Colonic mucosa (tissue), 4 donors: ENCODE measurements around the gene ZNF705A. TPM values are rescaled to one million over a fixed set of nuclear protein-coding genes. Genes with fewer than 3 reads are reported as not detected.
"Not testable (repeated sequence)": the region's sequence is repeated elsewhere in the genome, so short reads cannot be mapped to it uniquely, and the experiment has no call there.

ENCODE experiments used
- DNase-seq: peaks from one replicate; pipeline ENCODE4 v3.0.0-alpha.2; 2020
- H3K27ac ChIP-seq: fragments of 200-600 bp; one replicate; pipeline ENCODE4 v1.8.0; 2021
- H3K27me3 ChIP-seq: fragments of 200-600 bp; one replicate; pipeline ENCODE4 v1.8.0; 2021
- H3K36me3 ChIP-seq: fragments of 200-600 bp; one replicate; pipeline ENCODE4 v1.8.0; 2021
- H3K4me1 ChIP-seq: fragments of 200-600 bp; one replicate; pipeline ENCODE4 v1.8.0; 2021; ENCODE audit warnings: mild to moderate bottlenecking
- H3K4me3 ChIP-seq: fragments of 200-600 bp; one replicate; pipeline ENCODE4 v1.8.0; 2021
- H3K9ac ChIP-seq, 2 donors: one replicate each; pipeline ENCODE4 v1.7.0; 2013; ENCODE audit warnings: control low read depth in 2 of 2, low read depth in 2 of 2, low read length in 2 of 2
- H3K9me3 ChIP-seq: fragments of 200-600 bp; one replicate; pipeline ENCODE4 v1.8.0; 2021
- CTCF ChIP-seq: fragments of 200-600 bp; IDR thresholded peaks from one replicate; pipeline ENCODE4 v1.8.0; 2022; ENCODE audit warnings: antibody characterized with exemption, mild to moderate bottlenecking
- intact Hi-C: fragments of 100-400 bp; cut with DNase I; formaldehyde crosslinking; loops from one replicate; pipeline ENCODE4 v1.14.1; 2022
- total RNA-seq, 2 donors: library from RNA; stranded (reverse); fragmentation: NEBNext Ultra II Directional in 1 of 2; extraction: Animal tissue kit (Norgen Biotek cat#: 25700) in 1 of 2; gene quantifications; one replicate each; pipeline ENCODE4 v1.2.1, GENCODE V29; 2021
- donor health status: healthy.
- donor health status: DM: no; HTN: no; CAD: no.
- donor health status: DM: no; HTN: no; CAD: no.

The ZNF705A gene
- total RNA-seq, 2 donors from 2014 or later, result not detected

- DNase-seq, intact Hi-C loops, H3K27me3 ChIP-seq, H3K9me3 ChIP-seq, H3K4me3 ChIP-seq, H3K27ac ChIP-seq, H3K36me3 ChIP-seq, H3K9ac ChIP-seq, H3K4me1 ChIP-seq: not testable (repeated sequence)
Observed at GRCh38 chr12:8188088-8188487, 31.3 kb downstream of the ZNF705A start.

- H3K4me3 ChIP-seq, H3K9ac ChIP-seq, H3K36me3 ChIP-seq, DNase-seq, intact Hi-C loops, H3K27me3 ChIP-seq, H3K9me3 ChIP-seq, H3K27ac ChIP-seq, H3K4me1 ChIP-seq: not testable (repeated sequence)
Observed at GRCh38 chr12:8197685-8198308, 41.0 kb downstream of the ZNF705A start.

- H3K9ac ChIP-seq, H3K27me3 ChIP-seq, H3K4me1 ChIP-seq, H3K9me3 ChIP-seq, H3K36me3 ChIP-seq, intact Hi-C loops, DNase-seq, H3K4me3 ChIP-seq, H3K27ac ChIP-seq: not testable (repeated sequence)
Observed at GRCh38 chr12:8218711-8219382, 62.0 kb downstream of the ZNF705A start.

- DNase-seq, H3K4me1 ChIP-seq, H3K36me3 ChIP-seq, H3K27ac ChIP-seq, H3K4me3 ChIP-seq, intact Hi-C loops, H3K27me3 ChIP-seq, H3K9ac ChIP-seq, H3K9me3 ChIP-seq: not testable (repeated sequence)
Observed at GRCh38 chr12:8221375-8221774, 64.6 kb downstream of the ZNF705A start.

- H3K4me3 ChIP-seq, H3K9ac ChIP-seq, H3K27ac ChIP-seq, H3K9me3 ChIP-seq, H3K27me3 ChIP-seq, H3K36me3 ChIP-seq, H3K4me1 ChIP-seq, intact Hi-C loops, DNase-seq: not testable (repeated sequence)
Observed at GRCh38 chr12:8221844-8222243, 65.0 kb downstream of the ZNF705A start.

GRCh38 chr12:8222303-8222702 lies 65.5 kb downstream of the ZNF705A start:
- intact Hi-C loops, H3K36me3 ChIP-seq, H3K4me3 ChIP-seq, H3K4me1 ChIP-seq, DNase-seq, H3K27ac ChIP-seq, H3K27me3 ChIP-seq, H3K9me3 ChIP-seq, H3K9ac ChIP-seq: not testable (repeated sequence)

GRCh38 chr12:8223646-8224045 lies 66.8 kb downstream of the ZNF705A start:
- H3K27ac ChIP-seq, H3K27me3 ChIP-seq, H3K4me3 ChIP-seq, H3K36me3 ChIP-seq, DNase-seq, H3K4me1 ChIP-seq, intact Hi-C loops, H3K9me3 ChIP-seq, H3K9ac ChIP-seq: not testable (repeated sequence)

GRCh38 chr12:8224782-8225181 lies 68.0 kb downstream of the ZNF705A start:
- H3K4me1 ChIP-seq, H3K27ac ChIP-seq, intact Hi-C loops, DNase-seq, H3K9me3 ChIP-seq, H3K36me3 ChIP-seq, H3K27me3 ChIP-seq, H3K4me3 ChIP-seq, H3K9ac ChIP-seq: not testable (repeated sequence)

GRCh38 chr12:8226355-8226754 lies 69.5 kb downstream of the ZNF705A start:
- Histone ChIP-seq H3K9ac (no peak overlapping the region), H3K4me3 (no peak overlapping the region)
- DNase-seq, result no peak

GRCh38 chr12:8226992-8227731 lies 70.3 kb downstream of the ZNF705A start, which contains the start of gene FAM90A1:
FAM90A1 (minus strand) TSS chr12:8227618; CDS start chr12:8224832, 2,786 bp downstream.
- H3K9ac ChIP-seq, H3K27ac ChIP-seq, H3K36me3 ChIP-seq, intact Hi-C loops, H3K4me1 ChIP-seq, H3K27me3 ChIP-seq, H3K9me3 ChIP-seq: not testable (repeated sequence)
- peak; percentile 71 for DNase-seq
- peak within 1 kb of the TSS; percentile 30 for H3K4me3 ChIP-seq

More at GRCh38 chr12:8226355-8226754, 69.5 kb downstream of the ZNF705A start:
- Histone ChIP-seq H3K36me3 (no peaks in the 10 kb centered on the region), H3K9me3 (no peaks in the 10 kb centered on the region), H3K27ac (no peak overlapping the region), H3K4me1 (no peaks in the 10 kb centered on the region), H3K27me3 (no peaks in the 10 kb centered on the region)
- intact Hi-C loops, result no loop called here
- TF ChIP-seq CTCF, result no peak

GRCh38 chr12:8227732-8228077 lies 70.9 kb downstream of the ZNF705A start:
- H3K27me3 ChIP-seq, DNase-seq, H3K4me1 ChIP-seq, H3K9me3 ChIP-seq, intact Hi-C loops, H3K27ac ChIP-seq, H3K9ac ChIP-seq, H3K36me3 ChIP-seq: not testable (repeated sequence)
- peak overlapping the region; percentile 30 for H3K4me3 ChIP-seq

- H3K27ac ChIP-seq, H3K27me3 ChIP-seq, H3K36me3 ChIP-seq, H3K9ac ChIP-seq, H3K9me3 ChIP-seq, DNase-seq, H3K4me3 ChIP-seq, H3K4me1 ChIP-seq, intact Hi-C loops: not testable (repeated sequence)
Observed at GRCh38 chr12:8228607-8229006, 71.8 kb downstream of the ZNF705A start.
